Lung (tissue), 12 donors: ENCODE measurements around the gene AHCY. TPM values are rescaled to one million over a fixed set of nuclear protein-coding genes. Genes with fewer than 3 reads are reported as not detected.
"Not testable (repeated sequence)": the region's sequence is repeated elsewhere in the genome, so short reads cannot be mapped to it uniquely, and the experiment has no call there.

Experiments
- ATAC-seq: fragments of 200-7000 bp; cut with Tn5 transposase; one replicate; pipeline ENCODE4 v1.9.1; 2020; ENCODE audit warnings: moderate number of reproducible peaks; ENCODE audit not compliant: insufficient read depth, low FRiP score
- DNase-seq, 3 donors: peaks; one replicate each; pipeline ENCODE4 v3.0.0-alpha.2; 2013 to 2017
- H3K27ac ChIP-seq, 2 donors: one replicate each; pipeline ENCODE4 v1.5.1; 2013; ENCODE audit warnings: mild to moderate bottlenecking in 2 of 2, moderate library complexity in 2 of 2, control low read depth in 1 of 2, inconsistent platforms in 1 of 2, low read depth in 1 of 2, low read length in 1 of 2
- H3K27me3 ChIP-seq, 3 donors: one replicate each; pipeline ENCODE4 v1.5.1; 2013; ENCODE audit warnings: low read length in 2 of 3; ENCODE audit not compliant: control insufficient read depth in 3 of 3, insufficient read depth in 3 of 3
- H3K36me3 ChIP-seq, 4 donors: one replicate each; pipeline ENCODE4 v1.5.1; 2013; ENCODE audit warnings: low read length in 4 of 4, mild to moderate bottlenecking in 1 of 4, moderate library complexity in 1 of 4; ENCODE audit not compliant: control insufficient read depth in 4 of 4, insufficient read depth in 4 of 4
- H3K4me1 ChIP-seq, 5 donors: one replicate each; pipeline ENCODE4 v1.5.1; 2013; ENCODE audit warnings: low read length in 5 of 5, mild to moderate bottlenecking in 2 of 5, moderate library complexity in 1 of 5; ENCODE audit not compliant: control insufficient read depth in 5 of 5, insufficient read depth in 5 of 5
- H3K4me3 ChIP-seq: one replicate; pipeline ENCODE4 v1.5.1; 2013; ENCODE audit warnings: mild to moderate bottlenecking, control low read depth, moderate library complexity
- H3K9ac ChIP-seq, 2 donors: one replicate each; pipeline ENCODE4 v1.5.1; 2013; ENCODE audit warnings: low read length in 2 of 2, control low read depth in 1 of 2; ENCODE audit not compliant: insufficient read depth in 1 of 2
- H3K9me3 ChIP-seq, 4 donors: one replicate each; pipeline ENCODE4 v1.5.1; 2013; ENCODE audit warnings: low read length in 3 of 4, mild to moderate bottlenecking in 1 of 4, moderate library complexity in 1 of 4; ENCODE audit not compliant: control insufficient read depth in 4 of 4, insufficient read depth in 3 of 4
- WGBS, 2 donors: extraction: QIAGEN DNeasy Blood & Tissue Kit; methylation state at CpG; one replicate each; pipeline ENCODE4 v1.1.7; 2013; 5-methylcytosine and 5-hydroxymethylcytosine counted together
- polyA plus RNA-seq, 2 donors: library from polyadenylated mRNA; stranded (reverse); fragments of 200-250 nt; gene quantifications; one replicate each; pipeline ENCODE4 v1.2.1, GENCODE V29; 2013
- total RNA-seq, 2 donors: library from RNA; depleted of rRNA in 1 of 2; stranded (reverse); fragments of >200 nt in 1 of 2; gene quantifications; one replicate each; pipeline ENCODE4 v1.2.1, GENCODE V29; 2014 to 2021
- TF ChIP-seq, protein P1 (sequence below): IDR thresholded peaks from 2 replicates; pipeline ENCODE4 v1.5.1; 2012; ENCODE audit warnings: mild to moderate bottlenecking; ENCODE audit errors: control extremely low read depth, extremely low read depth
- donor health status: control.
- donor health status: control.
- donor health status: Bipolar disorder and iron deficiency.
- donor health status: healthy.
- donor health status: DM: yes; HTN: yes; CAD: no.

Gene AHCY
- total and polyA plus RNA-seq, 4 donors = 40.2 to 116 (median 105) TPM

DNA sequence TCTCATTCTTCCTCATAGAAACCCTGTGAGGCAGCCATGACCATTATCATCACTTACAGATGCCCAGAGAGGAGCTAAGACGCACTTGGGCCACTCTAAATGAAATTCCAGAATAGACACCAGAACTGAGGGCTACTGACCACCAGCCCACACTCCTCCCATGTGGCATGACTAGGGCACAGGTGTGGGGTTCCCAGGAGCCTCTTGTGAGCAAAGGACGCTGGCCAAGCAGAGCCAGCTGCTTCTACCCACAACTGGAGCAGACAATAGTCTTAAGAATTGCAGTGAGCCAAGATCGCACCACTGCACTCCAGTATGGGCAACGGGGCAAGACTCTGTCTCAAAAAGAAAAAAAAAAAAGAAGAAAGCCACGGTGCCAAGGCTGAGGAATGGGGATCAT lies 10.0 kb downstream of the AHCY start:
- no peak overlapping the region for H3K27ac ChIP-seq
- no peak for DNase-seq
- H3K4me1 ChIP-seq = no peaks in the 10 kb centered on the region
- no peak overlapping the region for H3K4me3 ChIP-seq
- peaks cover 9 to 35% (median 25%) of the 10 kb centered on the region in 4 donors for H3K36me3 ChIP-seq
- TF ChIP-seq, protein P1, sequence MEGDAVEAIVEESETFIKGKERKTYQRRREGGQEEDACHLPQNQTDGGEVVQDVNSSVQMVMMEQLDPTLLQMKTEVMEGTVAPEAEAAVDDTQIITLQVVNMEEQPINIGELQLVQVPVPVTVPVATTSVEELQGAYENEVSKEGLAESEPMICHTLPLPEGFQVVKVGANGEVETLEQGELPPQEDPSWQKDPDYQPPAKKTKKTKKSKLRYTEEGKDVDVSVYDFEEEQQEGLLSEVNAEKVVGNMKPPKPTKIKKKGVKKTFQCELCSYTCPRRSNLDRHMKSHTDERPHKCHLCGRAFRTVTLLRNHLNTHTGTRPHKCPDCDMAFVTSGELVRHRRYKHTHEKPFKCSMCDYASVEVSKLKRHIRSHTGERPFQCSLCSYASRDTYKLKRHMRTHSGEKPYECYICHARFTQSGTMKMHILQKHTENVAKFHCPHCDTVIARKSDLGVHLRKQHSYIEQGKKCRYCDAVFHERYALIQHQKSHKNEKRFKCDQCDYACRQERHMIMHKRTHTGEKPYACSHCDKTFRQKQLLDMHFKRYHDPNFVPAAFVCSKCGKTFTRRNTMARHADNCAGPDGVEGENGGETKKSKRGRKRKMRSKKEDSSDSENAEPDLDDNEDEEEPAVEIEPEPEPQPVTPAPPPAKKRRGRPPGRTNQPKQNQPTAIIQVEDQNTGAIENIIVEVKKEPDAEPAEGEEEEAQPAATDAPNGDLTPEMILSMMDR = no peak
- H3K9me3 ChIP-seq = no peaks in the 10 kb centered on the region
- no peak for ATAC-seq
- 89 to 94% methylated on average over 5 of the region's 5 CpGs for WGBS, 2 donors
- H3K9ac ChIP-seq = no peak overlapping the region
- H3K27me3 ChIP-seq = no peaks in the 10 kb centered on the region

DNA sequence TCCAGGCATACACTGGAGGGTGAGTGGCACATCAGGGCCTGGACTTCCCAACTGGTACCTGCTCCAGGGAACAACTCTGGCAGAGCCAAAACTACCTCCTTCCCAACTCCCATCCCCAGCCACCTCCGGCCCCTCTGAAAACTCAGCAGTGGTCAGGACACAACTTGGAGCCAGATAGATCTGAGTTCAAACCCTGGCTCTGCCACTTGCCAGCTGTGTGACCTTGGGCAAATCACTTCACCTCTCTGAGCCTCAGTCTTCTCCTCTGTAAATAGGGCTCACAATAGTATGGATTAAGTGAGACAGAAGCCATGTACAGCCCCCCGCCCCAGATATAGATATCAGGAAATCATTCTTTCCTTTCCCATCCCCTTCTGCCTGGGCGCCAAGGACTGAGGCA lies 10.7 kb downstream of the AHCY start:
- ATAC-seq (no peak), DNase-seq (no peak)
- peaks cover 9 to 41% (median 27%) of the 10 kb centered on the region in 4 donors for H3K36me3 ChIP-seq
- TF ChIP-seq, protein P1 = no peak
- H3K4me1 ChIP-seq = no peaks in the 10 kb centered on the region
- no peaks in the 10 kb centered on the region for H3K9me3 ChIP-seq
- H3K27ac ChIP-seq = no peak overlapping the region
- WGBS, 2 donors = 96 to 97% methylated on average over 3 of the region's 3 CpGs
- H3K27me3 ChIP-seq = no peaks in the 10 kb centered on the region
- H3K4me3 ChIP-seq = no peak overlapping the region
- H3K9ac ChIP-seq = no peak overlapping the region

DNA sequence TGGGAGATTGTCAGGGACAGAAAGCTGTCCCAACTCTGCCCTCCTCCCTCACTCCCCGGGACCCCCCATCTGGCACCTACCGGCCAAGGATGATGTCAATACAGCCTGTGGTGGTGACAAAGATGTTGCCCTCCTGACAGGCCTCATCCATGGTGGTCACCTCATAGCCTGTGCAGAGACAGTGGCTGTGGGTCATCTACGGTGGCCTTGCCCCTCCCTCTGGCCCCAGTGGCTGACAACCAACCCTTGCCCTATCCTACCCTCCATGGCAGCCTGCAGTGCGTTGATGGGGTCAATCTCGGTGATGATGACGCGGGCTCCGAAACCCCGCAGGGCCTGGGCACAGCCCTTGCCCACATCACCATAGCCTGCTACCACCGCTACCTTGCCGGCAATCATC lies 12.7 kb downstream of the AHCY start:
- Histone ChIP-seq H3K4me3 (no peak overlapping the region), H3K27me3 (no peaks in the 10 kb centered on the region), H3K9me3 (no peaks in the 10 kb centered on the region), H3K4me1 (no peaks in the 10 kb centered on the region), H3K36me3 (peaks cover 9 to 52% (median 30%) of the 10 kb centered on the region in 4 donors), H3K9ac (no peak overlapping the region), H3K27ac (no peak overlapping the region)
- WGBS, 2 donors = 96 to 99% methylated on average over 11 of the region's 11 CpGs
- DNase-seq = no peak
- TF ChIP-seq, protein P1 = no peak
- no peak for ATAC-seq

DNA sequence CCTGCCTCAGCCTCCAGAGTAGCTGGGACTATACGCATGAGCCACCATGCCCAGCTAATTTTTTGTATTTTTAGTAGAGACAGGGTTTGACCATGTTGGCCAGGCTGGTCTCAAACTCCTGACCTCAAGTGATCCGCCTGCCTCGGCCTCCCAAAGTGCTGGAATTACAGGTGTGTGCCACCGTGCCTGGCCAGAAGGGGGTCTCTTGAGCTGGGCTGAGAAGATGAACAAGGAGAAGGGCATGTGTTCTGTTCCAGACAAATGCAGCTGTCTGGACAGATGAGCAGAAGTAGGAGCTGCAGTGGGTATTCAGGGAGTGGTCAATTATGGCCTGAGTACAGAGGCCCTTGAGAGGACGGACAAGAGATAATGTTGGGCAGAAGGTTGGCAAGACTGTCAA lies 15.7 kb downstream of the AHCY start:
- peaks cover 16 to 59% (median 28%) of the 10 kb centered on the region in 4 donors for H3K36me3 ChIP-seq
- H3K4me1 ChIP-seq, DNase-seq, H3K27me3 ChIP-seq, ATAC-seq, H3K9ac ChIP-seq, H3K9me3 ChIP-seq, H3K4me3 ChIP-seq, H3K27ac ChIP-seq: not testable (repeated sequence)
- WGBS, 2 donors = 94 to 98% methylated on average over 5 of the region's 5 CpGs
